GM21423 (cell line): ENCODE data around the gene MYO3B.
"Not testable (repeated sequence)": the region's sequence is repeated elsewhere in the genome, so short reads cannot be mapped to it uniquely, and the experiment has no call there.

Experiments
- ATAC-seq: cut with Tn5 transposase; IDR thresholded peaks from one replicate; pipeline ENCODE4 v1.9.1; 2021; ENCODE audit warnings: mild to moderate bottlenecking, moderate library complexity; ENCODE audit not compliant: unreplicated experiment

MYO3B gene

GRCh38 chr2:170208967-170209366, 31.0 kb downstream of the MYO3B start:
- no peak for ATAC-seq

GRCh38 chr2:170212625-170213280, 34.8 kb downstream of the MYO3B start:
- no peak for ATAC-seq

- ATAC-seq, result not testable (repeated sequence)
Measured at GRCh38 chr2:170213281-170213625, 35.3 kb downstream of the MYO3B start.

DNA sequence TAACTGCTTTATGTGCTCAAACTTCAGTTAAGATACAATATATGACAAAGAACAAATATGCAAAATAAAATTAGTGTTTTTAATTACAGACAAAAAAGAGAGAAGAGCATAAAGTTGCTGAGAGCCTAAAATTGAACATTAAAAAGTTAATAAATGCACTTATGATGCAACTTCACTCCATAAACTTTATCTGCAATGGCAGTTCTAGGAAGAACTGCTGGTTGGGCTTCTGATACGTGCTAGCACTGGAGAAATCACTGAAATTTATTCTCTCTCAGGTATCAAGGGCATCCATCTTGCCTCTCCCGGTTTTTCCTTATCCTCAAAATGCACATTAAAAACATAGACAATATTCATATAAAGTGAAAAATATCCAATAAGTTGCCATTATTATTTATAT, 35.7 kb downstream of the MYO3B start:
- no peak for ATAC-seq

DNA sequence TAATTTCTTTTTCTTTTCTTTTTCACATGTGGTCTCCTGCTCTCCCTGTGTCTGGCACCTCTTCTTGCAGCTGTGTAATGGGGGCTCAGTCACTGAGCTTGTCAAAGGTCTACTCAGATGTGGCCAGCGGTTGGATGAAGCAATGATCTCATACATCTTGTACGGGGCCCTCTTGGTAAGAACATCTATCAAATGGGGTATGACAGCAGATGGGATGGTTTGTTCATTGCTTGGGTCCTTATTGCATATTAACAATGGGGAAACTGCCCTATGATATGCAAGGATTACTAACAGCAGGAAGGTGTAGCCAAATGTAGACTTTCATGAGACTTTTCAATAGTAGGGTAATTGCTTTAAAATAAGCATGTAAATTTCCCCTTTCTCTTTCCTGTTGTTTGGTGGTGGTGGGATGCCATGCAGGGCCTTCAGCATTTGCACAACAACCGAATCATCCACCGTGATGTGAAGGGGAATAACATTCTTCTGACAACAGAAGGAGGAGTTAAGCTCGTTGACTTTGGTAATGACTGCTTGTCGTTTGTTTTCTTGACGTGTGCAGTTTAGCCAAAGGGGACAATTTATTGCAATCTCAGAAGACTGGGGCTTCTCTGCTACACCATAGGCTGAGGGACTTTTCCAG, 36.5 kb downstream of the MYO3B start:
- ATAC-seq, result no peak

DNA sequence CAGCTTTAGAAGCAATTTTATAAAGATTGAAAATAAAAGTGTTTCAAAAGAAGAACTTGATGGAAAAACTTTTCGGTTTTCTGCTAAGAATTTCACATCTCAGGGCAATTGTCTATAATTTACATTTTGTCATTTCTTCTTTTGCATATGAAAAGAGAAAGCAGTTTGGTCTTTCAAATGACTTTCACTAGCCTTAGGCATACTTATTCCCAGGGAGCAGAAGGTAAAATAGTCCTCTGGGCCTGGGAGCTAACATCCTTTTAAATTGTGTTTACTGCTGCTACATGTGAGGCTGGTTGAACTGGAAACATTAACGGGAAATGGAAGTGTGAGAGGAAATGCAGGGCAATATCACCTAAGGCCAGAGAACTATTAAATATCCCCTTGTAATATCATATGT, 37.1 kb downstream of the MYO3B start:
- no peak for ATAC-seq

GRCh38 chr2:170216428-170216827, 38.5 kb downstream of the MYO3B start:
- no peak for ATAC-seq

DNA sequence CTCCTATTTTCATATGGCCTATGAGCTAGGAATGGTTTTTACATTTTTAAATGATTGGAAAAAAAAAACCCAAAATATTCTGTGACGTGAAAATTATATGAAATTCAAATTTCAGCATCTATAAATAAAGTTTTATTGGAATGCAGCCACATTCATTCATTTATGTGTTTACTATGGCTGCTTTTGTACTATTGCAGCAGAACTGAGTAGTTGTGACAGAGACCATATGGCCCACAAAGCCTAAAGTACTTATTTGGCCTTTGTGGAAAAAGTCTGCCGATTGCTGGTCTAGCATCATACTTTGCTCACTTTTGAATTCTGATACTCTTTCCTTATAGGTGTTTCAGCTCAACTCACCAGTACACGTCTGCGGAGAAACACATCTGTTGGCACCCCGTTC, 39.0 kb downstream of the MYO3B start:
- no peak for ATAC-seq

DNA sequence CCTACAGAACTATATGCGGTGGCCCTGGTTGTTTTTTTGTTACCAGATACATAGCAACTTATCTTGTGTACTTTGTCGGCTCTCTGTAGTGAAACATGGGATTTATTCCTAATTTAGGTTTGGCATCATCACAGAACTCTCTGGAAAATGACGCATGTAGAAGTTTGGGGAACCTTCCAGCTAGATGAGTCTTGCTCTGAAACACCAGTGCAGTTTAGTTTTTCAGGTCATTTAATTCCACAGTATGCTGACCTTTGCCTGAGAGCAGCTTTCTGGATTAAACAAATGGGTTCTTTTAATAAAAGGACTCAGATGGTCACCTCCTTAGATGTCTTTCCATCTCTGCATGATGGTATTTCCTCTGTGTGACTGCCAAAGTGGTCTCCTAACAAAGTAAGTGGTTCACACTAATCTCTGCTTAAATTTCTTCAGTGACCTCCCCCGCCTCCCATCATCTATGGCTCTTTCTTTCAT, 39.9 kb downstream of the MYO3B start:
- no peak for ATAC-seq

DNA sequence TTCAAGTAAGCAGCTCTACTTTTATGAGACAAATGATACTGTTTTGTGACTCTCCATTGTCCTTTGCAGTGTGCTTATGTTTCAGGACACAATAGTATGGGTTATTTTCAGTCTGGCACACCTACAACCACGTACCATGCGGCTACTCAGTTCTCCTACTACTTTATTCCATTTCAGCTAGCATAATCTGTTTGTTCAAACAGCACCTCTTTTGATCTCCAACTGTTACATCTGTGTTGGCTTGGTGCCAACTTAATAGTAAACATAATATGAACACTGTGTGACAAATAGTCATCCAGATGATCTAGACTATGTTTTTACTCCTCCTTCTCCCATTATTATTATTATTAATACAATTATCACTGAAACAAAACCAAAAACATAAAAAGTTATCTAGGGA, 40.5 kb downstream of the MYO3B start:
- no peak for ATAC-seq

- ATAC-seq, result no peak
Measured at GRCh38 chr2:170218931-170219330, 41.0 kb downstream of the MYO3B start.

DNA sequence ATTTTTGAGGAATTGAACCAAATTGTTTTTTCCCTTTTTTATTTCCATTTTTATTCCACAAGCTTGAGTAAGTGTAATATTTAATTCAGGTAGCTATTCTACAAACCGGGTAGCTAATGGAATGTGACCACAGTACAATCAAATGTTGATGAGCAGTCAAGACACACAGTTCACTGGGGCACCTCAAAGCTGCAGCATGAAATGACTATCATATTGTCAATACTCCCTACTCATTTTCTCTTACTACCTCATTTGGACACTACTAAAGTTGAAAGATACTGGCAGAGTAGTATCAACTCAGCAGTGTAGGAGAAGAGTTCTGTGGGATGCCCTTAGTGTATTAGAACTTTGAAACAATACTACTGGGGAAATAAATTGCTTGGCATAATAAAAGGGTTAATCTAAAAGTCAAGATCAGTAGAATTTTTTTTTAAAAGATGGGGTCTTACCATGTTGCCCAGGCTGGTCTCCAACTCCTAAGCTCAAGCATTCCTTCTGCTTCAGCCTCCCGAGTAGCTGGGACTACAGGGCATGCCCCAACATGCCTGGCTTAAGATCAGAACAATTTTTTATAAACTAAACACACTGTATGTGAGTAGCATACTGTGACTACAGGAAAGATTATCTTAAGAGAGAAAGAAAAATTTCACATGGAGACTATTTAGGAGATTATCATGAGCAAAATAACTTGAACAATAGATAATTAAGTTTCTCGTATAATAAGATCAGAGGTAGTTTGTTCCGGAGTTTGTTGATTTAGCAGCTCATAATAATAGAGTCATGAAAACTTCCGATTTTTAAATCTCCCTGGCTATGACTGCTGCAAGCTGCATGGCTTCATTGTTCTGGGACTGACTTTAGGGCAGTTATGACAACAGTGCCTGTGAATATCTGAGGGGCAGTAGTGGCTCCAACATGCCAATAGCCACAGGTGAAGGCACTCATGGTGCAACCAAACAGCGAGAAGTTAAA, 43.7 kb downstream of the MYO3B start:
- no peak for ATAC-seq

DNA sequence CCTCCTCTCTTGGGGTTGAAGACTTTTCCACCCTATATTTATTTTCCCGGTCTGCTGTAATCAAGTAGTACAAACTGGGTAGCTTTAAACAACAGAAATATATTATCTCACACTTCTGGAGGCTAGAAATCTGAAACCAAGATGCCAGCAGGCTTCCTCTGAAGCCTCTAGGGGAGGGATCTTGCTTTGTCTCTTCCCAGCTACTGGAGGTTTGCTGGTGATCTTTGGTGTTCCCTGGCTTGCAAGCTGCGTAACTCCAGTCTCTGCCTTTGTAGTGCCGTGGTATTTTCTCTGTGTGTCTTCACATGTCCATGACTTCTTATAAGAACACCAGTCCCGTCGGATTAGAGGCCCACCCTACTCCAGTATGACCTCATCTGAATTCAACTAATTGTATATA, 44.4 kb downstream of the MYO3B start:
- no peak for ATAC-seq

GRCh38 chr2:170222842-170223241, 44.9 kb downstream of the MYO3B start:
- ATAC-seq, result no peak

DNA sequence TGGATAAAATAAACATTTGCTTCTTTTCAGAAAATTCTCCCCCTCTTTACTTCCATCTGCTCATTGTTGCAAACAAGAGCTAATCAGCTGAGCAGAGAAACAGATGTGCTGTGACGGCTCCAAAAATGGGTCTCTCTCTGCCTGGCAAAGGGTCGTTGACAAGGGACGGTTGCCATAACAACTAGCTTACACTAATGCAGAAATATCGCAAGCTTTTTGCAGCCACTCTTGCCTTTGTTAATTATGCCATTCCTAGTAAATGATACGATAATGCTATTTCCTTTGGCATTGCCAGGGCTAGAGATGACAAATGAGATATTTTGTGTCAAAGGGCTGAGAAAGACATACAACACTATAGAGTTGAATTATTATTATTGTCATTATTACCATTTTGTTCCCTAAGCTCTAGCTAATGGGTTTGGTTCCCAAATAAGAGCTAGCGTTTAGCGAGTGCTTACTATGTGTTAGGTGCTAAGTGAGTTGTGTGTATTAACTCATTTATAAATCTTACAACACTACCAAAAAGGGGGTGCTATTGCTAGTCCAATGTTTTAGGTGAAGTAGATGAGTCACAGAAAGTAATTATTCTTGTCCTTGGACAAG, 46.8 kb downstream of the MYO3B start:
- ATAC-seq, result no peak

GRCh38 chr2:170226216-170226615, 48.3 kb downstream of the MYO3B start:
- ATAC-seq, result no peak

GRCh38 chr2:170227507-170227947, 49.6 kb downstream of the MYO3B start:
- no peak for ATAC-seq

GRCh38 chr2:170227951-170228350, 50.0 kb downstream of the MYO3B start:
- ATAC-seq, result no peak

DNA sequence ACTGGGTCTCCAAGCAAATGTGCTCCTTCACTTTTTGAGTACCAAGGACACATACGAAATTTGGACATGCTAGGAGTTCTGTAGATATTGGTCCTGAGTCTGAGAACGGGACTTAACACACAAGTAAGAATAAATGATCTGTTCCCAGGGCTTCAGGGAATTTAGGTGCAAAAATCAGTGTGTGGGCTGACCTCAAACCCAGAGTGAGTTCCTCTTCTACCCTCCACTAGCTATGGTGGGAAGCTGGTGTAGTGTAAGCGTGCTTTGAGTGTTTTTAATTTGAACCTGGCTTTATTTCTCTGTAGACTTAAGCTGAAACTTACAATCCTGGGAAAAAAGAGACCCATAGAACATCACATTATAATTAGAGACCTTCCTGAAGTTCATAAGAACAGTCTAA, 50.5 kb downstream of the MYO3B start:
- ATAC-seq, result no peak

- ATAC-seq, result no peak
Measured at GRCh38 chr2:170229125-170229524, 51.2 kb downstream of the MYO3B start.

GRCh38 chr2:170229744-170230143, 51.8 kb downstream of the MYO3B start:
- no peak for ATAC-seq
